AG09319 (cell line): Measurements from ENCODE around the gene AMPD2.

Experiments
- DNase-seq: peaks from one replicate; pipeline ENCODE4 v3.0.0-alpha.2; 2010; ENCODE audit warnings: low read depth; ENCODE audit errors: extremely low read depth
- TF ChIP-seq, protein P1 (sequence below): IDR thresholded peaks from 2 replicates; pipeline ENCODE4 v1.5.1; 2011; ENCODE audit warnings: low read depth, mild to moderate bottlenecking, inconsistent platforms, low read length, moderate library complexity

Gene AMPD2

DNA sequence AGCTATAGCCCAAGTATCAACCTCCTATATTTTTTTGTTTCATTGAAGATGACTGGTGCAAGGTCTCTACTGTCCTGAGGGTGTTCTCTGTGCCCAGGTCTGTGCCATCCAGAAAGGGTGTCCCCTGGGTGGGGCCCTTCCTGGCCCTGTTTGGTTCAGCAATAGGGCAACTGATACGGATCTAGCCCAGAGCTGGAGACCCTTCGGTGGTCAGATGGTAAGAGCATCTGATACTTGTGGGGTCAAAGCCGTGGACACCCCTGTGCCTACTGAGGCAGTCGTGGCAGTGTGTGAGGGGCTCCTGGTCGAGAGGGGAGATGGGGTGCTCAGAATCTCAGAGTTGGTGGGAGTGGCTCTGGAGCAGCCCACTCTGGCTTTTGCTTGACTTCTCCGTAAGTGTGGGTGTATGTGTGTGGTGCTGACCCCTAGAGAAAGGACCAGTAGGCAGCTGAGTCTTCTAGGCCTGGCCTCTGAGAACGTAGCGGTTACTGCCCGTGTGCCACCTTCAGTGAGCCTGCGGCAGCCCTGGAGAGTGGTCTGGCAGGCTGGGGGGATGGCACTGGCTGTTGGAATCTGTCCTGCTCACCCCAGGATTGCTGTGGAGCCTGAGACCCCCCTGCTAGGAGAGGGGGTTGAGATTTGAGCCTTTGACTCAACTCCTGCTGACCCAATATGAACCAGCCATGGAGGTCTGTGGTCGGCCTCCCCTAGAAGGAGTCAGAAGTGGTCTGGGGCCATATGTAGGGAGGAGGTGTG is 2.7 kb downstream of the AMPD2 start:
- DNase-seq: no peak
- TF ChIP-seq, protein P1, sequence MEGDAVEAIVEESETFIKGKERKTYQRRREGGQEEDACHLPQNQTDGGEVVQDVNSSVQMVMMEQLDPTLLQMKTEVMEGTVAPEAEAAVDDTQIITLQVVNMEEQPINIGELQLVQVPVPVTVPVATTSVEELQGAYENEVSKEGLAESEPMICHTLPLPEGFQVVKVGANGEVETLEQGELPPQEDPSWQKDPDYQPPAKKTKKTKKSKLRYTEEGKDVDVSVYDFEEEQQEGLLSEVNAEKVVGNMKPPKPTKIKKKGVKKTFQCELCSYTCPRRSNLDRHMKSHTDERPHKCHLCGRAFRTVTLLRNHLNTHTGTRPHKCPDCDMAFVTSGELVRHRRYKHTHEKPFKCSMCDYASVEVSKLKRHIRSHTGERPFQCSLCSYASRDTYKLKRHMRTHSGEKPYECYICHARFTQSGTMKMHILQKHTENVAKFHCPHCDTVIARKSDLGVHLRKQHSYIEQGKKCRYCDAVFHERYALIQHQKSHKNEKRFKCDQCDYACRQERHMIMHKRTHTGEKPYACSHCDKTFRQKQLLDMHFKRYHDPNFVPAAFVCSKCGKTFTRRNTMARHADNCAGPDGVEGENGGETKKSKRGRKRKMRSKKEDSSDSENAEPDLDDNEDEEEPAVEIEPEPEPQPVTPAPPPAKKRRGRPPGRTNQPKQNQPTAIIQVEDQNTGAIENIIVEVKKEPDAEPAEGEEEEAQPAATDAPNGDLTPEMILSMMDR: no peak

DNA sequence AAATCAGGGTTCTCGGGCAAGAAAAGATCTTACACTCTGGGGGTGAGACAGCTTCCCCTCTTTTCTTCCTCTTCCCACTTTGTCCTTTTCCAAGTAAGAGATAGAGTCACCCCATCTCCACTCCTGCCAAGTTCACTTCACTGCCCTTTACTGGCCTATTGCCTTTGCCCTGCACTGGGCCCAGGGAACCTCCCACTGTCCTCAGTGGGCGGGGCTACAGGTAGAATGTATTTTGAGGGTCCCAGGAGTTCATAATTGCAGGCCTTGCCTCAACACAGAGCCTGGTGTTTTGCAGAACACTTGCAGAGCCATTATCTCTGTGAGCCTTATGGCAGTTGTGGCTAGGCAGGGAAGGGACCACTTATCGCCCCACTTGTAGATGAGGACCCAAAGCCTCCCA is 3.3 kb downstream of the AMPD2 start:
- TF ChIP-seq, protein P1: no peak
- DNase-seq: no peak

DNA sequence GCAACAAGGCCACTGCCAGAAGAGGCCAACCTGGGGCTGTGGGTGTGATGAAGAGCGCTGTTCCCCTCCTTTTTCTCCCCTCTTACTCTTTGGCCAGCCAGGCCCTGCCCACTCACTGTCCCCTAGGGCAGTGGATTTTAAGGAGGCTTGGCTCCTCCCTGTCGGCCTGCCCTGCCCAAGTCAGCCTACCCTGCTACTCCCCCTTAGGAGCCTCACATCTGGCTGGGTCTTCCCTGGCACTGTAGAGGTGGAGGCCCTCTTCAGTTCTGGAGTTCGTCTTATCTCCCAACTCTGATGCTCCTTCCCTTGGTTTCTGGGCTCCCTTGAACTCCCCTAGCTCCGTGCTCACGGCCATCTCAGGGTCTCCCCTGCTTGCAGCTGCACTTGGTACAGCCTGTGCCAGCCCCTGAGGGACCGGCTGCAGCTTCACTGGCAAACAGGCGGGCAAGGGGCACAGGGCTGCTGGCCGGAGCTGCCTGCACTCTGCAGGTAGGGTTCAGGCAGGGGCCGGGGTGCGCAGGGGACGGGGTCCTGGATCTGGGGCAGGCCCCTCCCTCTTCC is 4.0 kb downstream of the AMPD2 start:
- no peak for DNase-seq
- TF ChIP-seq, protein P1: no peak

GRCh38 chr1:109624201-109625010 is 4.8 kb downstream of the AMPD2 start:
- TF ChIP-seq, protein P1: no peak
- no peak for DNase-seq

GRCh38 chr1:109625176-109625575 is 5.5 kb downstream of the AMPD2 start:
- no peak for DNase-seq
- TF ChIP-seq, protein P1: no peak

- DNase-seq: no peak
- TF ChIP-seq, protein P1: no peak
Measured at GRCh38 chr1:109625601-109626560, 6.2 kb downstream of the AMPD2 start.
